Kidney epithelial cell (primary cell): ENCODE data around the gene ANKS1B. TPM values are rescaled to one million over a fixed set of nuclear protein-coding genes. Genes with fewer than 3 reads are reported as not detected.

Experiments
- DNase-seq: peaks from one replicate; pipeline ENCODE4 v3.0.0-alpha.2; 2010; ENCODE audit warnings: low read depth
- H3K27me3 ChIP-seq: 2 replicates; pipeline ENCODE4 v1.6.0; 2011; ENCODE audit warnings: low read length; ENCODE audit not compliant: control insufficient read depth, insufficient read depth
- H3K36me3 ChIP-seq: 2 replicates; pipeline ENCODE4 v1.5.1; 2011; ENCODE audit warnings: low read length; ENCODE audit not compliant: control insufficient read depth, insufficient read depth
- H3K4me3 ChIP-seq: 2 replicates; pipeline ENCODE4 v1.5.1; 2011; ENCODE audit warnings: low read depth, mild to moderate bottlenecking, control low read depth, low read length
- CTCF ChIP-seq: IDR thresholded peaks from 2 replicates; pipeline ENCODE4 v1.5.1; 2011; ENCODE audit warnings: mild to moderate bottlenecking, moderate library complexity, low read length, control low read depth, inconsistent platforms; ENCODE audit not compliant: insufficient read depth, poor library complexity, severe bottlenecking
- total RNA-seq: library from RNA; depleted of rRNA; stranded (reverse); fragments of >200 nt; gene quantifications from 2 replicates; pipeline ENCODE4 v1.2.3, GENCODE V29; 2015

The ANKS1B gene
- total RNA-seq, 1 donor from 2014 or later = 0.13 TPM

GRCh38 chr12:98912401-98912974 is 1072.2 kb downstream of the ANKS1B start:
- no peaks in the 10 kb centered on the region for H3K27me3 ChIP-seq
- DNase-seq = no peak
- TF ChIP-seq CTCF = no peak
- H3K36me3 ChIP-seq = no peaks in the 10 kb centered on the region
- no peak overlapping the region for H3K4me3 ChIP-seq

GRCh38 chr12:98911396-98911795 is 1073.3 kb downstream of the ANKS1B start:
- H3K36me3 ChIP-seq = no peaks in the 10 kb centered on the region
- DNase-seq = no peak
- no peaks in the 10 kb centered on the region for H3K27me3 ChIP-seq
- H3K4me3 ChIP-seq = no peak overlapping the region
- no peak for TF ChIP-seq CTCF

- H3K36me3 ChIP-seq = no peaks in the 10 kb centered on the region
- no peak for TF ChIP-seq CTCF
- no peak for DNase-seq
- no peaks in the 10 kb centered on the region for H3K27me3 ChIP-seq
- H3K4me3 ChIP-seq = no peak overlapping the region
Observed at GRCh38 chr12:98909746-98910145, 1075.0 kb downstream of the ANKS1B start.

GRCh38 chr12:98908866-98909265 is 1075.9 kb downstream of the ANKS1B start:
- H3K4me3 ChIP-seq = no peak overlapping the region

GRCh38 chr12:98903875-98904274 is 1080.9 kb downstream of the ANKS1B start:
- Histone ChIP-seq H3K27me3 (no peaks in the 10 kb centered on the region), H3K4me3 (no peak overlapping the region), H3K36me3 (no peaks in the 10 kb centered on the region)
- no peak for TF ChIP-seq CTCF
- no peak for DNase-seq

More at GRCh38 chr12:98908866-98909265, 1075.9 kb downstream of the ANKS1B start:
- DNase-seq = no peak
- no peaks in the 10 kb centered on the region for H3K27me3 ChIP-seq
- H3K36me3 ChIP-seq = no peaks in the 10 kb centered on the region
- no peak for TF ChIP-seq CTCF

- TF ChIP-seq CTCF = no peak
- no peak overlapping the region for H3K4me3 ChIP-seq
- DNase-seq = no peak
- H3K36me3 ChIP-seq = no peaks in the 10 kb centered on the region
- H3K27me3 ChIP-seq = peaks cover 7% of the 10 kb centered on the region
Observed at GRCh38 chr12:98901189-98901588, 1083.5 kb downstream of the ANKS1B start.
